Panc1 (cell line): ENCODE data around the gene CHST8.

ENCODE experiments used
- POLR2AphosphoS5 ChIP-seq: IDR thresholded peaks from 2 replicates; pipeline ENCODE4 v1.6.1; 2012; ENCODE audit warnings: mild to moderate bottlenecking, low read depth, low read length, moderate library complexity
- SIN3A ChIP-seq: IDR thresholded peaks from 2 replicates; pipeline ENCODE4 v1.6.1; 2012; ENCODE audit warnings: low read depth, mild to moderate bottlenecking, low read length, moderate library complexity, borderline replicate concordance; ENCODE audit not compliant: insufficient read depth
- TF ChIP-seq, protein P1 (sequence below): fragments of 450-650 bp; IDR thresholded peaks from 2 replicates; pipeline ENCODE4 v1.5.1; 2017; ENCODE audit warnings: mild to moderate bottlenecking
- TF ChIP-seq, protein P2 (sequence below), 2 experiments: IDR thresholded peaks; 2 replicates each; pipeline ENCODE4 v1.6.1; 2011 to 2012; ENCODE audit warnings: low read depth in 2 of 2, control low read depth in 1 of 2, low read length in 1 of 2, mild to moderate bottlenecking in 1 of 2, moderate library complexity in 1 of 2; ENCODE audit not compliant: insufficient read depth in 1 of 2

DNA sequence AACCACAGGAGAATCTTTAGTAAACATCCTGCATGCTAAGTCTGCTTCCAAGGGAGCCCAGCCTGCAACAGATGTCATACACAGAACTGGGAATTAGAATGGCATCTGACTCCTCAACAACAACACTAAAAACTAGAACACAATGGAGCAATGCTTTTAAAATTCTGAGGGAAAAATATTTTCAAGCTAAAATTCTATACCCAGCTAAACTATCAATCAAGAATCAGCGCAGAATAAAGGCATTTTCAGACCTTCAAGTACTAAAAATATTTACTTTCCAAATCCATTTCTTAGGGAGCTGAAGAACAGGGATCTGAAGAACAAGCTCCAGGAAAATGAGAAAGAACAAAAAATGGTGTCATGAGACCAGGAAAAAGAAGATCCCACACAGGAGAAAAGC lies 46.9 kb upstream of the CHST8 start:
- TF ChIP-seq, protein P1, sequence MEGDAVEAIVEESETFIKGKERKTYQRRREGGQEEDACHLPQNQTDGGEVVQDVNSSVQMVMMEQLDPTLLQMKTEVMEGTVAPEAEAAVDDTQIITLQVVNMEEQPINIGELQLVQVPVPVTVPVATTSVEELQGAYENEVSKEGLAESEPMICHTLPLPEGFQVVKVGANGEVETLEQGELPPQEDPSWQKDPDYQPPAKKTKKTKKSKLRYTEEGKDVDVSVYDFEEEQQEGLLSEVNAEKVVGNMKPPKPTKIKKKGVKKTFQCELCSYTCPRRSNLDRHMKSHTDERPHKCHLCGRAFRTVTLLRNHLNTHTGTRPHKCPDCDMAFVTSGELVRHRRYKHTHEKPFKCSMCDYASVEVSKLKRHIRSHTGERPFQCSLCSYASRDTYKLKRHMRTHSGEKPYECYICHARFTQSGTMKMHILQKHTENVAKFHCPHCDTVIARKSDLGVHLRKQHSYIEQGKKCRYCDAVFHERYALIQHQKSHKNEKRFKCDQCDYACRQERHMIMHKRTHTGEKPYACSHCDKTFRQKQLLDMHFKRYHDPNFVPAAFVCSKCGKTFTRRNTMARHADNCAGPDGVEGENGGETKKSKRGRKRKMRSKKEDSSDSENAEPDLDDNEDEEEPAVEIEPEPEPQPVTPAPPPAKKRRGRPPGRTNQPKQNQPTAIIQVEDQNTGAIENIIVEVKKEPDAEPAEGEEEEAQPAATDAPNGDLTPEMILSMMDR = no peak
- TF ChIP-seq POLR2AphosphoS5 = no peak
- TF ChIP-seq, protein P2, sequence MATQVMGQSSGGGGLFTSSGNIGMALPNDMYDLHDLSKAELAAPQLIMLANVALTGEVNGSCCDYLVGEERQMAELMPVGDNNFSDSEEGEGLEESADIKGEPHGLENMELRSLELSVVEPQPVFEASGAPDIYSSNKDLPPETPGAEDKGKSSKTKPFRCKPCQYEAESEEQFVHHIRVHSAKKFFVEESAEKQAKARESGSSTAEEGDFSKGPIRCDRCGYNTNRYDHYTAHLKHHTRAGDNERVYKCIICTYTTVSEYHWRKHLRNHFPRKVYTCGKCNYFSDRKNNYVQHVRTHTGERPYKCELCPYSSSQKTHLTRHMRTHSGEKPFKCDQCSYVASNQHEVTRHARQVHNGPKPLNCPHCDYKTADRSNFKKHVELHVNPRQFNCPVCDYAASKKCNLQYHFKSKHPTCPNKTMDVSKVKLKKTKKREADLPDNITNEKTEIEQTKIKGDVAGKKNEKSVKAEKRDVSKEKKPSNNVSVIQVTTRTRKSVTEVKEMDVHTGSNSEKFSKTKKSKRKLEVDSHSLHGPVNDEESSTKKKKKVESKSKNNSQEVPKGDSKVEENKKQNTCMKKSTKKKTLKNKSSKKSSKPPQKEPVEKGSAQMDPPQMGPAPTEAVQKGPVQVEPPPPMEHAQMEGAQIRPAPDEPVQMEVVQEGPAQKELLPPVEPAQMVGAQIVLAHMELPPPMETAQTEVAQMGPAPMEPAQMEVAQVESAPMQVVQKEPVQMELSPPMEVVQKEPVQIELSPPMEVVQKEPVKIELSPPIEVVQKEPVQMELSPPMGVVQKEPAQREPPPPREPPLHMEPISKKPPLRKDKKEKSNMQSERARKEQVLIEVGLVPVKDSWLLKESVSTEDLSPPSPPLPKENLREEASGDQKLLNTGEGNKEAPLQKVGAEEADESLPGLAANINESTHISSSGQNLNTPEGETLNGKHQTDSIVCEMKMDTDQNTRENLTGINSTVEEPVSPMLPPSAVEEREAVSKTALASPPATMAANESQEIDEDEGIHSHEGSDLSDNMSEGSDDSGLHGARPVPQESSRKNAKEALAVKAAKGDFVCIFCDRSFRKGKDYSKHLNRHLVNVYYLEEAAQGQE (IDR thresholded peaks at IDR 0.05; ENCODE audit: insufficient read depth in 1 of 2, low read depth in 2 of 2, low read length in 1 of 2) = no peak
- no peak for TF ChIP-seq SIN3A
